Neuronal stem cell (in vitro differentiated cells): ENCODE measurements around the gene ACSS3.
A peak's percentile ranks its signal among the peaks of the same experiment; 100 is the strongest.

Experiments
- DNase-seq: peaks from one replicate; pipeline ENCODE4 v3.0.0-alpha.2; 2013; ENCODE audit warnings: low spot score
- H2AFZ ChIP-seq: one replicate; pipeline ENCODE4 v1.6.1; 2013; ENCODE audit warnings: mild to moderate bottlenecking, low read length, inconsistent platforms
- H2AK5ac ChIP-seq: 2 replicates; pipeline ENCODE4 v1.6.1; 2013; ENCODE audit warnings: low read depth, mild to moderate bottlenecking, inconsistent platforms, low read length, moderate library complexity, mixed read lengths
- H2BK120ac ChIP-seq: 2 replicates; pipeline ENCODE4 v1.6.1; 2013; ENCODE audit warnings: low read depth, mild to moderate bottlenecking, inconsistent platforms, low read length, moderate library complexity, mixed read lengths
- H2BK12ac ChIP-seq: one replicate; pipeline ENCODE4 v1.6.1; 2013; ENCODE audit warnings: low read length, inconsistent platforms
- H2BK15ac ChIP-seq: 2 replicates; pipeline ENCODE4 v1.6.1; 2013; ENCODE audit warnings: mild to moderate bottlenecking, low read length, inconsistent platforms, mixed read lengths
- H2BK5ac ChIP-seq: one replicate; pipeline ENCODE4 v1.6.1; 2013; ENCODE audit warnings: inconsistent platforms, mild to moderate bottlenecking, low read length, moderate library complexity
- H3K14ac ChIP-seq: one replicate; pipeline ENCODE4 v1.6.1; 2013; ENCODE audit warnings: low read length, inconsistent platforms
- H3K18ac ChIP-seq: 2 replicates; pipeline ENCODE4 v1.6.1; 2013; ENCODE audit warnings: low read length, inconsistent platforms
- H3K23ac ChIP-seq: 2 replicates; pipeline ENCODE4 v1.6.1; 2013; ENCODE audit warnings: low read depth, mild to moderate bottlenecking, mixed read lengths, low read length, inconsistent platforms; ENCODE audit not compliant: poor library complexity
- H3K27ac ChIP-seq: replicated peaks from 3 replicates; pipeline ENCODE4 v1.5.1; 2013; ENCODE audit warnings: low read length, inconsistent platforms
- H3K27me3 ChIP-seq, 3 experiments: 2 replicates each; pipeline ENCODE4 v1.6.1; 2013; ENCODE audit warnings: low read length in 3 of 3, mild to moderate bottlenecking in 2 of 3, inconsistent platforms in 1 of 3, low read depth in 1 of 3, mixed read lengths in 1 of 3, moderate library complexity in 1 of 3; ENCODE audit not compliant: control insufficient read depth in 3 of 3, insufficient read depth in 3 of 3
- H3K36me3 ChIP-seq, 2 donors: replicated peaks in 1 of 2; 2 replicates each; pipeline ENCODE4 v1.6.1; 2013; ENCODE audit warnings: low read length in 2 of 2; ENCODE audit not compliant: control insufficient read depth in 2 of 2, insufficient read depth in 2 of 2
- H3K4ac ChIP-seq: 2 replicates; pipeline ENCODE4 v1.6.1; 2013; ENCODE audit warnings: inconsistent platforms, mild to moderate bottlenecking, low read length, moderate library complexity
- H3K4me1 ChIP-seq, 2 donors: 1 replicate in 1 of 2; 2 replicates in 1 of 2; pipeline ENCODE4 v1.6.1; 2013; ENCODE audit warnings: low read length in 2 of 2, low read depth in 1 of 2; ENCODE audit not compliant: control insufficient read depth in 2 of 2, insufficient read depth in 1 of 2
- H3K4me2 ChIP-seq: one replicate; pipeline ENCODE4 v1.6.1; 2013; ENCODE audit warnings: mild to moderate bottlenecking, low read length, inconsistent platforms; ENCODE audit not compliant: insufficient read depth, poor library complexity, severe bottlenecking
- H3K4me3 ChIP-seq, 2 donors: 2 replicates each; pipeline ENCODE4 v1.5.1; 2013; ENCODE audit warnings: low read length in 2 of 2, mild to moderate bottlenecking in 2 of 2, inconsistent platforms in 1 of 2, moderate library complexity in 1 of 2
- H3K79me1 ChIP-seq: one replicate; pipeline ENCODE4 v1.6.1; 2013; ENCODE audit warnings: low read depth, mild to moderate bottlenecking, inconsistent platforms, low read length, moderate library complexity
- H3K9ac ChIP-seq: one replicate; pipeline ENCODE4 v1.6.1; 2013; ENCODE audit warnings: mild to moderate bottlenecking, low read depth, low read length, inconsistent platforms; ENCODE audit not compliant: poor library complexity
- H3K9me3 ChIP-seq, 2 donors: replicated peaks in 1 of 2; 2 replicates each; pipeline versions ENCODE3 to v1.6.1; 2013; ENCODE audit warnings: low read length in 2 of 2, mild to moderate bottlenecking in 2 of 2, inconsistent platforms in 1 of 2, low read depth in 1 of 2, mixed read lengths in 1 of 2, moderate library complexity in 1 of 2; ENCODE audit not compliant: control insufficient read depth in 2 of 2, insufficient read depth in 1 of 2
- H4K8ac ChIP-seq: one replicate; pipeline ENCODE4 v1.6.1; 2013; ENCODE audit warnings: low read depth, mild to moderate bottlenecking, inconsistent platforms, low read length, moderate library complexity
- H4K91ac ChIP-seq: one replicate; pipeline ENCODE4 v1.6.1; 2013; ENCODE audit warnings: low read length, low read depth, mild to moderate bottlenecking, inconsistent platforms; ENCODE audit not compliant: poor library complexity
- WGBS, 2 donors: extraction: QIAGEN DNeasy Blood & Tissue Kit; methylation state at CpG; one replicate each; pipeline ENCODE4 v1.1.7; 2013; ENCODE audit warnings: missing lambda C conversion rate in 2 of 2, mixed read lengths in 1 of 2; ENCODE audit not compliant: insufficient read length in 2 of 2, insufficient replicate concordance in 1 of 2; ENCODE audit errors: extremely low coverage in 2 of 2; 5-methylcytosine and 5-hydroxymethylcytosine counted together

The ACSS3 gene

GRCh38 chr12:81224626-81225025 is 146.7 kb downstream of the ACSS3 start:
- Histone ChIP-seq H3K4me2 (no peak overlapping the region), H3K79me1 (no peaks in the 10 kb centered on the region), H3K27me3 (no peaks in the 10 kb centered on the region), H2AFZ (no peak overlapping the region), H3K36me3 (no peaks in the 10 kb centered on the region), H3K27ac (no peak overlapping the region), H3K9ac (no peak overlapping the region), H3K4me3 (no peak overlapping the region), H2BK5ac (no peak overlapping the region), H2AK5ac (no peak overlapping the region), H3K14ac (no peak overlapping the region), H3K9me3 (no peaks in the 10 kb centered on the region), H3K4me1 (peaks cover 0 to under 1% of the 10 kb centered on the region in 2 donors), H2BK12ac (no peak overlapping the region), H4K91ac (no peak overlapping the region), H2BK15ac (no peak overlapping the region), H4K8ac (no peak overlapping the region), H3K4ac (no peak overlapping the region), H3K18ac (no peak overlapping the region), H2BK120ac (no peak overlapping the region), H3K23ac (no peak overlapping the region)
- DNase-seq = no peak
- no CpG with 5 or more reads among the region's 6 CpGs for WGBS, 2 donors

DNA sequence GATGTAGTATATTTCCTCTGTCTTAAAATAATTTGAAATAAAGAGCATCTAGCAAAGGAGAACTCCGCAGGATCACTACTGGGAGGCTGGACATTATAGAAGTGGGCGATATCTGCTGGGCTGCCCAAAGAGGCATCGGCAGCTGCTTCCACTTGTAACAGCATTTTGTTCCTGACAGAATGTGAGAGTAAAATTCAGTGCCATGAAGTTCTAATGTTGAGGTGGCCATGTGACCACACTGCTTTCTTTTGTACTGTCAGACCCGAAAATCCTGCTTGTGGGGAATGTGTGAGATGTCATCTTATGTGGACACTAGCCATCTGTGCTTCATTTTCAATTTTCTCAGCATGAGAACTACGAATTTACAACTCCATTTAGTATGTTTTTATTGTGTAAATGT is 151.9 kb downstream of the ACSS3 start:
- H3K27ac ChIP-seq = no peak overlapping the region
- WGBS, 2 donors = no CpG with 5 or more reads among the region's 5 CpGs

GRCh38 chr12:81231574-81232368 is 153.9 kb downstream of the ACSS3 start:
- no peak overlapping the region for H3K27ac ChIP-seq
- no peaks in the 10 kb centered on the region for H3K79me1 ChIP-seq
- DNase-seq = no peak
- peak overlapping the region; percentile 21 for H2AFZ ChIP-seq
- no peak overlapping the region for H2AK5ac ChIP-seq
- WGBS, 2 donors = no CpG with 5 or more reads among the region's 3 CpGs
- no peaks in the 10 kb centered on the region for H3K9me3 ChIP-seq
- no peak overlapping the region for H4K91ac ChIP-seq
- no peak overlapping the region for H2BK5ac ChIP-seq
- peaks cover 0 to 10% of the 10 kb centered on the region in 2 donors for H3K4me1 ChIP-seq
- no peak overlapping the region for H2BK15ac ChIP-seq
- no peaks in the 10 kb centered on the region for H3K36me3 ChIP-seq
- H2BK12ac ChIP-seq = no peak overlapping the region
- H3K4ac ChIP-seq = no peak overlapping the region
- no peak overlapping the region for H2BK120ac ChIP-seq
- no peaks in the 10 kb centered on the region for H3K27me3 ChIP-seq
- no peak overlapping the region for H3K23ac ChIP-seq
- no peak overlapping the region for H3K9ac ChIP-seq
- H3K4me2 ChIP-seq = no peak overlapping the region
- H4K8ac ChIP-seq = no peak overlapping the region
- no peak overlapping the region for H3K4me3 ChIP-seq
- no peak overlapping the region for H3K14ac ChIP-seq
- no peak overlapping the region for H3K18ac ChIP-seq

More for the DNA sequence above, 151.9 kb downstream of the ACSS3 start:
- H2BK120ac ChIP-seq = no peak overlapping the region
- no peaks in the 10 kb centered on the region for H3K27me3 ChIP-seq
- no peak overlapping the region for H3K9ac ChIP-seq
- H3K4me2 ChIP-seq = no peak overlapping the region
- no peak overlapping the region for H2BK15ac ChIP-seq
- H2AK5ac ChIP-seq = no peak overlapping the region
- H4K91ac ChIP-seq = no peak overlapping the region
- H2AFZ ChIP-seq = peak overlapping the region; percentile 60
- no peak overlapping the region for H2BK12ac ChIP-seq
- DNase-seq = no peak
- no peaks in the 10 kb centered on the region for H3K9me3 ChIP-seq
- H3K4ac ChIP-seq = no peak overlapping the region
- no peaks in the 10 kb centered on the region for H3K36me3 ChIP-seq
- no peak overlapping the region for H2BK5ac ChIP-seq
- no peak overlapping the region for H3K18ac ChIP-seq
- H3K14ac ChIP-seq = no peak overlapping the region
- H3K79me1 ChIP-seq = no peaks in the 10 kb centered on the region
- peaks cover 0 to 10% of the 10 kb centered on the region in 2 donors for H3K4me1 ChIP-seq
- H3K4me3 ChIP-seq = no peak overlapping the region
- no peak overlapping the region for H4K8ac ChIP-seq
- no peak overlapping the region for H3K23ac ChIP-seq

- Histone ChIP-seq H4K8ac (no peak overlapping the region), H3K27me3 (no peaks in the 10 kb centered on the region), H3K36me3 (no peaks in the 10 kb centered on the region), H3K9me3 (no peaks in the 10 kb centered on the region), H3K14ac (no peak overlapping the region), H2BK12ac (no peak overlapping the region), H3K4me1 (peaks cover 3 to 8% of the 10 kb centered on the region in 2 donors), H2BK5ac (no peak overlapping the region), H2BK15ac (no peak overlapping the region), H3K4me3 (no peak overlapping the region), H2AFZ (peak overlapping the region; percentile 77), H4K91ac (no peak overlapping the region), H3K27ac (no peak overlapping the region), H3K18ac (no peak overlapping the region), H3K9ac (no peak overlapping the region), H3K23ac (no peak overlapping the region), H3K4ac (no peak overlapping the region), H3K79me1 (no peaks in the 10 kb centered on the region), H2BK120ac (no peak overlapping the region), H2AK5ac (no peak overlapping the region), H3K4me2 (no peak overlapping the region)
- WGBS, 2 donors = no CpG with 5 or more reads among the region's 2 CpGs
- no peak for DNase-seq
Measured at GRCh38 chr12:81245458-81245857, 167.6 kb downstream of the ACSS3 start.
